H9 (cell line): ENCODE results near the gene LSM7. TPM values are rescaled to one million over a fixed set of nuclear protein-coding genes. Genes with fewer than 3 reads are reported as not detected.

Source experiments
- DNase-seq: peaks from one replicate; pipeline ENCODE4 v3.0.0-alpha.2; 2017
- H2AFZ ChIP-seq: one replicate; pipeline ENCODE4 v1.6.1; 2013; ENCODE audit warnings: mild to moderate bottlenecking, low read length, control low read depth, moderate library complexity
- H2AK5ac ChIP-seq: 2 replicates; pipeline ENCODE4 v1.6.1; 2013; ENCODE audit warnings: low read length, control low read depth, mixed read lengths; ENCODE audit not compliant: insufficient read length
- H2BK120ac ChIP-seq: one replicate; pipeline ENCODE4 v1.6.1; 2013; ENCODE audit warnings: low read depth, mild to moderate bottlenecking, low read length, control low read depth, inconsistent platforms; ENCODE audit not compliant: poor library complexity, severe bottlenecking
- H2BK12ac ChIP-seq: 2 replicates; pipeline ENCODE4 v1.6.1; 2013; ENCODE audit warnings: low read length, control low read depth, mixed read lengths, low read depth; ENCODE audit not compliant: insufficient read length
- H2BK15ac ChIP-seq: 2 replicates; pipeline ENCODE4 v1.6.1; 2013; ENCODE audit warnings: low read depth, low read length, control low read depth
- H2BK20ac ChIP-seq: one replicate; pipeline ENCODE4 v1.6.1; 2013; ENCODE audit warnings: low read depth, mild to moderate bottlenecking, low read length, control low read depth, inconsistent platforms; ENCODE audit not compliant: poor library complexity, severe bottlenecking
- H2BK5ac ChIP-seq: 2 replicates; pipeline ENCODE4 v1.6.1; 2013; ENCODE audit warnings: low read length, control low read depth, mixed read lengths; ENCODE audit not compliant: insufficient read length
- H3K14ac ChIP-seq: 2 replicates; pipeline ENCODE4 v1.6.1; 2013; ENCODE audit warnings: low read length, control low read depth; ENCODE audit not compliant: insufficient read depth
- H3K18ac ChIP-seq: 2 replicates; pipeline ENCODE4 v1.6.1; 2013; ENCODE audit warnings: low read depth, mild to moderate bottlenecking, mixed read lengths, low read length, control low read depth; ENCODE audit not compliant: insufficient read length
- H3K23ac ChIP-seq: 2 replicates; pipeline ENCODE4 v1.6.1; 2013; ENCODE audit warnings: low read length, control low read depth, mixed read lengths, low read depth; ENCODE audit not compliant: insufficient read length
- H3K23me2 ChIP-seq: 2 replicates; pipeline ENCODE4 v1.6.1; 2013; ENCODE audit warnings: low read depth, mild to moderate bottlenecking, mixed read lengths, low read length, control low read depth; ENCODE audit not compliant: insufficient read length, poor library complexity, severe bottlenecking
- H3K27ac ChIP-seq: 2 replicates; pipeline ENCODE4 v1.5.1; 2013; ENCODE audit warnings: low read length, control low read depth, mixed read lengths, low read depth; ENCODE audit not compliant: insufficient read length
- H3K27me3 ChIP-seq: 2 replicates; pipeline ENCODE4 v1.6.1; 2013; ENCODE audit warnings: low read length, control low read depth, inconsistent platforms; ENCODE audit not compliant: insufficient read depth
- H3K4ac ChIP-seq: 2 replicates; pipeline ENCODE4 v1.6.1; 2013; ENCODE audit warnings: low read depth, mild to moderate bottlenecking, control low read depth, inconsistent platforms, low read length, moderate library complexity
- H3K4me1 ChIP-seq: 2 replicates; pipeline ENCODE4 v1.6.1; 2013; ENCODE audit warnings: low read length, control low read depth, inconsistent platforms; ENCODE audit not compliant: insufficient read depth
- H3K4me2 ChIP-seq: 2 replicates; pipeline ENCODE4 v1.6.1; 2013; ENCODE audit warnings: low read length, control low read depth, mixed read lengths; ENCODE audit not compliant: insufficient read length, insufficient read depth
- H3K56ac ChIP-seq: 2 replicates; pipeline ENCODE4 v1.6.1; 2013; ENCODE audit warnings: low read depth, mild to moderate bottlenecking, mixed read lengths, low read length, control low read depth; ENCODE audit not compliant: insufficient read length
- H3K79me1 ChIP-seq: 2 replicates; pipeline ENCODE4 v1.6.1; 2013; ENCODE audit warnings: low read depth, mild to moderate bottlenecking, moderate library complexity, low read length, control low read depth, inconsistent platforms; ENCODE audit not compliant: insufficient read depth, poor library complexity, severe bottlenecking
- H3K79me2 ChIP-seq: 2 replicates; pipeline ENCODE4 v1.6.1; 2013; ENCODE audit warnings: low read length, control low read depth, inconsistent platforms; ENCODE audit not compliant: insufficient read depth
- H3K9ac ChIP-seq: 2 replicates; pipeline ENCODE4 v1.6.1; 2013; ENCODE audit warnings: low read length, control low read depth, mixed read lengths; ENCODE audit not compliant: insufficient read length; ENCODE audit errors: extremely low read depth
- H3K9me3 ChIP-seq: one replicate; pipeline ENCODE4 v1.6.1; 2013; ENCODE audit warnings: low read depth, low read length, inconsistent platforms; ENCODE audit not compliant: control insufficient read depth
- H3T11ph ChIP-seq: one replicate; pipeline ENCODE4 v1.6.1; 2013; ENCODE audit warnings: mild to moderate bottlenecking, low read length, control low read depth, inconsistent platforms
- H4K20me1 ChIP-seq: one replicate; pipeline ENCODE4 v1.6.1; 2013; ENCODE audit not compliant: control insufficient read depth, insufficient read length, insufficient read depth
- H4K5ac ChIP-seq: 2 replicates; pipeline ENCODE4 v1.6.1; 2013; ENCODE audit warnings: low read depth, mild to moderate bottlenecking, mixed read lengths, low read length, control low read depth; ENCODE audit not compliant: insufficient read length
- H4K8ac ChIP-seq: replicated peaks from 2 replicates; pipeline ENCODE4 v1.6.1; 2013; ENCODE audit warnings: low read length, control low read depth, mixed read lengths, low read depth; ENCODE audit not compliant: insufficient read length
- H4K91ac ChIP-seq: 2 replicates; pipeline ENCODE4 v1.6.1; 2013; ENCODE audit warnings: low read depth, mild to moderate bottlenecking, moderate library complexity, mixed read lengths, low read length, control low read depth; ENCODE audit not compliant: insufficient read length
- H3K27ac Mint-ChIP-seq, 3 experiments: 2 replicates in 2 of 3; 3 replicates in 1 of 3; pipeline ENCODE4 v1.8.0; 2020 to 2021; ENCODE audit warnings: mixed read lengths in 3 of 3, mild to moderate bottlenecking in 1 of 3, moderate library complexity in 1 of 3
- H3K27me3 Mint-ChIP-seq: 2 replicates; pipeline ENCODE4 v1.8.0; 2021; ENCODE audit warnings: low read depth, mild to moderate bottlenecking, moderate library complexity, mixed read lengths
- H3K36me3 Mint-ChIP-seq, 3 experiments: 2 replicates in 2 of 3; 3 replicates in 1 of 3; pipeline ENCODE4 v1.8.0; 2020 to 2021; ENCODE audit warnings: low read depth in 3 of 3, mixed read lengths in 3 of 3; ENCODE audit not compliant: insufficient read depth in 1 of 3
- H3K4me1 Mint-ChIP-seq, 2 experiments: 2 replicates each; pipeline ENCODE4 v1.8.0; 2020; ENCODE audit warnings: mixed read lengths in 2 of 2
- H3K4me3 Mint-ChIP-seq, 2 experiments: 2 replicates in 1 of 2; 3 replicates in 1 of 2; pipeline ENCODE4 v1.8.0; 2020 to 2021; ENCODE audit warnings: mild to moderate bottlenecking in 2 of 2, mixed read lengths in 2 of 2, moderate library complexity in 1 of 2
- H3K9me3 Mint-ChIP-seq, 2 experiments: 2 replicates in 1 of 2; 3 replicates in 1 of 2; pipeline ENCODE4 v1.8.0; 2020; ENCODE audit warnings: mild to moderate bottlenecking in 2 of 2, mixed read lengths in 2 of 2, moderate library complexity in 1 of 2
- CTCF ChIP-seq: fragments of 200-600 bp; sonication (generic); conservative IDR thresholded peaks from 3 replicates; pipeline ENCODE4 v1.8.0; 2021; ENCODE audit warnings: antibody characterized with exemption, mild to moderate bottlenecking
- WGBS: extraction: QIAGEN DNeasy Blood & Tissue Kit; methylation state at CpG from one replicate; pipeline ENCODE4 v1.1.7; 2013; ENCODE audit warnings: missing lambda C conversion rate, low lambda C conversion rate, mixed read lengths; ENCODE audit not compliant: insufficient read length; ENCODE audit errors: extremely low coverage; 5-methylcytosine and 5-hydroxymethylcytosine counted together
- total RNA-seq: library from RNA; stranded (reverse); gene quantifications from 2 replicates; pipeline ENCODE4 v1.2.1, GENCODE V29; 2021

The LSM7 gene
- total RNA-seq, 1 experiment from 2014 or later: 187 TPM

- H3K27ac Mint-ChIP-seq: no peak overlapping the region
- Histone ChIP-seq H4K20me1 (no peaks in the 10 kb centered on the region), H3K79me2 (no peaks in the 10 kb centered on the region), H3K4me2 (no peak overlapping the region), H4K8ac (no peak overlapping the region), H3K27me3 (no peaks in the 10 kb centered on the region), H3K18ac (no peak overlapping the region), H3K4me1 (no peaks in the 10 kb centered on the region), H2BK20ac (no peak overlapping the region), H3K14ac (no peak overlapping the region; the same call in 1 of the 2 replicates), H3T11ph (no peak overlapping the region), H3K4ac (no peak overlapping the region), H3K56ac (no peak overlapping the region), H2AK5ac (no peak overlapping the region), H3K79me1 (no peaks in the 10 kb centered on the region), H2BK15ac (no peak overlapping the region), H4K91ac (no peak overlapping the region), H2AFZ (no peak overlapping the region), H2BK5ac (no peak overlapping the region), H3K23me2 (no peaks in the 10 kb centered on the region), H3K23ac (no peak overlapping the region), H2BK120ac (no peak overlapping the region), H4K5ac (no peak overlapping the region), H2BK12ac (no peak overlapping the region), H3K27ac (no peak overlapping the region), H3K9ac (no peak overlapping the region), H3K9me3 (no peaks in the 10 kb centered on the region)
- no peaks in the 10 kb centered on the region for H3K9me3 Mint-ChIP-seq
- peaks cover 1 to 14% (median 11%) of the 10 kb centered on the region in 3 experiments; a peak in 5 of 7 replicates for H3K36me3 Mint-ChIP-seq
- H3K27me3 Mint-ChIP-seq: no peaks in the 10 kb centered on the region
- DNase-seq: no peak
- peaks cover 3 to 5% of the 10 kb centered on the region in 2 experiments for H3K4me1 Mint-ChIP-seq
- no CpG with 5 or more reads among the region's 29 CpGs for WGBS
- TF ChIP-seq CTCF: no peak
- no peak overlapping the region for H3K4me3 Mint-ChIP-seq
These were observed 14.4 kb upstream of the LSM7 start for GRCh38 chr19:2342656-2343288.
